Activated CD4-positive, alpha-beta T cell treated with anti-CD3 and anti-CD28 coated beads, Interleukin-2, amount 50 U/mL, for 48 hours (primary cell): ENCODE measurements around the gene ALKBH6.
A peak's percentile ranks its signal among the peaks of the same experiment; 100 is the strongest.
"Not testable (repeated sequence)": the region's sequence is repeated elsewhere in the genome, so short reads cannot be mapped to it uniquely, and the experiment has no call there.

Experiments used
- DNase-seq, 2 experiments: peaks; one replicate each; pipeline ENCODE4 v3.0.0-alpha.2; 2020

The ALKBH6 gene

GRCh38 chr19:36014012-36014924 is at the start of gene ALKBH6:
TSS of gene ALKBH6 (minus strand) at chr19:36014213. CDS start at chr19:36013397, 816 bp downstream.
- peak; percentile 100 for DNase-seq

DNA sequence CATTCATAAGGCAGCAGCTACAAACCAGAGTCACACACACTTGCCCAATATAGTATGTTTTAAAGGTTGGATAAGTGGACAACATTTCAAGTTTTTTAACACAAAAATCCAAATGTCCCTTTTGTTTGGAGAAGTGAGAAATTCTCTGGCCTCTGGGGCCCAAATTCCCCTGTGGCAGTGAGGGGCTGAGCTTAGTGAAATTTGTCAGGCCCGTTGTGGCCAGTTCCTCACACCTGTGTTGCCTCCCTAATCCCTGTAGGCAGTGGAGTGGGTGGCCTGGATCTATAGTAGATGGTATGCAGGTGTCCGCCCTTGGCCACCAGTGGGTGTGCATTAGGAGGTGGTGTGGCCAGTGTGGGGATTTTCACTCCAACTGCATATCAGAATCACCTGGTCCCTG is 47.4 kb upstream of the ALKBH6 start:
- no peak for DNase-seq

GRCh38 chr19:36060430-36060829 is 46.4 kb upstream of the ALKBH6 start:
- peak; percentile 11 to 40 for DNase-seq

DNA sequence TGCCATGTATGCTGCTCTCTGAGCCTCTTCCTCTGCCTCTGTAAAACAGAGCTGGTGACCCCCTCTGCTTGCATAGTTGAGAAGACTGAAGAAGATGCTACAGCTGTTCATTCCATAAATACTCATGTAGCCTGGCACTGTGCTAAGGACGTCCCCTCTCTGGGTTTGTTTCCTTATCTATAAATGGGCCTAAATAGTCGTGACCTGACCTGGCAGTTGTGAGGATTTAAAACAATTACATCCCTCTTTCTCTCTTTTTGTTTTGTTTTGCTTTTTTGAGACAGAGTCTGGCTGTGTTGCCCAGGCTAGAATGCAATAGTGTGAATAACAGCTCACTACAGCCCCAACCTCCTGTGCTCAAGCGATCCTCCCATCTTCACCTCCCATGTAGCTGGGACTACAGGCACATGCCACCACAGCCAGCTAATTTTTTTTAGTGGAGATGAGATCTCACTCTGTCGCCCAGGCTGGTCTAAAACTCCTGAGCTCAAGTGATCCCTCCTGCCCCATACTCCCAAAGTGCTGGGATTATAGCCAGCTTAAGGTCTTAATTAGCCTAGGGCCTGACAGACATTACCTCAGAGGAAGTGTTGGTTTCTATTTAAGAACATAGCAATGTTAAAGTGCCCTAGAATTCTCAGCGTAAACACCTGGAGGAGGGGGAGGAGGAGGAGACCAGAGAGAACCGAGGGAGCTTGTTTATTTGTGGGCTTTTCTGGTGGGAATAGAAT is 45.3 kb upstream of the ALKBH6 start:
- no peak for DNase-seq

DNA sequence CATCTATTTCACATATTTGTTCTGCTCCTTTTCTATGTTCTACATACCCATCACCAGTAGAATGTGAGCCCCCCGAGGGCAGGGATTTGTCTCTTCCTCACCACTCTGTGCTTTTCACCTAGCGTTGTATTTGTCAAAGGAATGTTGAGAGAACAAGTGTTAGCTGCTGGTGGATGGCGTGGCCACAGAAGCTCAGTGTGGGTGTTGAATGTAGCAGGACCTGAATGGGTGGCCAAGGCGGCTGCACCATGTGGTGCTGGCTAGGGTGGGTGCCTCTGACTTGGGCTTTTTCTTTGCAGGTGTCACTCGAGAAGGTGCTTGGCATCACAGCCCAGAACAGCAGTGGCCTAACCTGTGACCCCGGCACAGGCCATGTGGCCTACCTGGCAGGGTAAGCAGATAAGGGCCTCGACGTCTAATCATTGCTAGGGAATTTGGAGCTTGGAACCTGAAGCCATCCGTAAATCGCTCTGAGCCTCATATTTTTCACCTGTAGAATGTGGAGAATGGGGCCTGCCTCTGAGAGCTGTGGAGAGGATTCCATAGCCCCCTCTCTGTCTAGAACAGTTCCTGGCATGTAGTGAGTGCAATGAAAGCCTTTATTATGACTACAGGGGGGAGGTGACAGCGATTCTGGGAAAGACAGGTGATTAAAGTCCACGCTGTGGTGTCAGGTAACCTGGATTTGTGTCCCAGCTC is 44.6 kb upstream of the ALKBH6 start:
- DNase-seq: no peak

DNA sequence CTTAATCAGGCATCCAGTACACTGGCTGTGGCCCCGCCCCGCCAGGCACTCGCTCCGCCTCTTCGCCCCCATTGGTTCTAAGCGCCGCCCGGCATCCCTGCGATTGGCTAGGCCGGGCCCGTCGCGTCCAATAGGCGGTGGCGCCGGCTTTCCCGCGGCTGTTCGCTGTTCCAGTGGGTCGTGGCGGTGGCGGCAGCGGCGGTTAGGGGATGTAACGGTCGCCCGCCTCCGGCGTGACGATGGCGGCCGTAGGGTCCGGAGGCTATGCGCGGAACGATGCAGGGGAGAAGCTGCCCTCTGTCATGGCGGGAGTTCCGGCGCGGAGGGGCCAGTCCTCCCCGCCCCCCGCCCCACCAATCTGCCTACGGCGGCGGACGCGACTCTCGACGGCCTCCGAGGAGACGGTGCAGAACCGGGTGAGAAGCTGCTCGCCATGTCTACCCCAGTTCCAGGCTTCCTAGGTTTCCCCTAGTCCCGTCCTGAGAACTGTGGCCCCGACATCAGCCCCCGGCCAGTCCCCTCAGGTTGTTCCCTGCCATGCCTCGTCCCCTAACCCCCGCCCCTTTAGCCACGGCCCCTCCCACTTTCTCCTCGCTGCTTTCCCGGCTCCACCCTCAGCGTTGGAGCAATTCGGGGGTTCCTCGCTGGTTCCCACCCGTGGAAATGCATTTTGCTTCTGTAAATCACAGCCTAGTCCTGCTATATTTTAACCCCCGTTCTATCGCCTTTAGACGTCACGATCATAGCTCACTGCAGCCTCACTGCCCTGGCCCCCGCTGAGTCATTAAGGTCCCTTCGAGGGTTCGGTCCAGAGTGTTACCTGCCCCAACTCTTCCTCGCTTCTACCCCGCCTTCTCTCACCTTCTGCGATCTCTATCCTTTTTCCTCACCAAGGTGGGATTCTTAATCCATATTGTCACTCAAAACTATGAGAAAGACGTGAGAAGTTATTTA is 41.0 kb upstream of the ALKBH6 start, which contains the start of gene WDR62:
TSS of gene WDR62 (plus strand) at position 165 of the 954 bp plus-strand sequence. CDS start at position 240, 75 bp downstream.
- peak; percentile 97 for DNase-seq

DNA sequence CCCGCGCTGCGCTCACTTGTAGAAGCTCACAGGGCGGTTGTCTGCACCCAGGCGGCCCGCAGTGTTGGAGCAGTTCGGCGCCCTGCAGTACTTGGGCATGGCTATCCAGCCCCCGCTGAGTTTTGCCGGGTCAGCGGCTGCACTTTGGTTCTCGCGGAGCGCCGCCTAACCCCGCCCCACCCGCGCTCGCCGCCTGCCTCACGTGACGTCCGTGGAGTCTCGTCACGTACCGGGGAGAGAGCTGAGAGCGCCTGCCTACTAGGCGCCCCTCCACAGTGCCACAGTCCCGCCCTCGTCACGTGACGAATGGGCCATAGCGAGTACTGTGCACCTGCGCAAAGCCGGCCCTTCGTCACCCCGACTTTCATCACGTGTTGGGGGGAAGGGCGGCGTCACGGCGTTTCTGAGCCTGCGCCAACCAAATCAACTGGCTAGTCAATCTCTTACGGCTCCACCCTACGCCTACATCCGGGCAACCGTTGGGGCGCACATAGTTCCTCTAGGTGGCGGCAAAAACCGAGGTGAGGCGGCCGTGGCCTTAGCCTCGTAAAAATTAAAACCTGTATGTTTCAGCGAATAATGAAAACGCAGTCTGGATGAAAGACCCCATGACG is 40.2 kb upstream of the ALKBH6 start, which contains the start of gene THAP8:
TSS of gene THAP8 (minus strand) at position 167 of the 614 bp plus-strand sequence. CDS start at position 99, 68 bp downstream.
- peak; percentile 100 for DNase-seq

- DNase-seq: no peak
Observed at GRCh38 chr19:36051637-36052036, 37.6 kb upstream of the ALKBH6 start.

DNA sequence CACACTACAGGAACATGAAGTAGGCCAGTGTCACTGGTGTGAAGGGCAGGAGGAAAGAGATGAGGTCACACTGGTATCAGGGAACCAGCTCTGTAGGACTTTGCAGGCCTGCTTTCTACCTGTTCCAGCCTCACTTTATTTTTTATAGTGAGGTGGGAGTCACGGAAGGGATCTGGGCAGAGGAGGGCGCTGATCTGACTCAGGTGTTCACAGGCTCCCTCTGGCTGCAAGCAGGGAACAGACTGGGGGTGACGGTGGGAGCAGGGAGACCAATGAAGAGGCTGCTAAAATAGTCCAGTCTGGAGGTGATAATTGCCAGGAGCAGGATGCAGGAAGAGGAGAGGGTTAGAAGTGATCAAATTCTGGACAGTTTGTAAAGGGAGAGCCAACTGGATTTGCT is 37.2 kb upstream of the ALKBH6 start:
- no peak for DNase-seq

DNA sequence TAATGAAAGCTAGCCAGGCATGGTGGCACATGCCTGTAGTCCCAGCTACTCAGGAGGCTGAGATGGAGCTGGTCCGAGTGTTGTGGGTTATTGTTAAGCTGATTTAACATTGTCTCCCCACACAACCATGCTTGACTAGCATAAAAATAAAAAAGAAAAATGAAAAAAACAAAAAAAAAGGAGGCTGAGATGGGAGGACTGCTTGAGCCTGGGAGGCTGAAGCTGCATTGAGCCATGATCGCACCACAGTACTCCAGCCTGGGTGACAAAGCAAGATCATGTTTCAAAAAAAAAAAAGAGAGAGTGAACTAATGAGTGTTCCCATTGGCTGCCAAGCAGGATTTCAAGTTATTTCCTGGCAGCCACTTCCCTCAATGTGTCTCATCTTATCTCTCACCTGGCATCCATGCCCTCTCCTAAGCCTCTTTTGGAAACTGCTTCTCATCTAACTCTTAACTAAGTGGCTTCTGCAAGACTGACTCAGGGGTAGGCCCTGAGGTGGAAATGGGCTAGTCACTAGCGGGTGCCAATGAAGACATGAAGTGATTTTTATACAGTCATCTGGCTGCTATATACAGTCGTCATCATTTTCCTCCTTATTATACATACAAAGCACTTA is 35.2 kb upstream of the ALKBH6 start:
- DNase-seq: no peak

DNA sequence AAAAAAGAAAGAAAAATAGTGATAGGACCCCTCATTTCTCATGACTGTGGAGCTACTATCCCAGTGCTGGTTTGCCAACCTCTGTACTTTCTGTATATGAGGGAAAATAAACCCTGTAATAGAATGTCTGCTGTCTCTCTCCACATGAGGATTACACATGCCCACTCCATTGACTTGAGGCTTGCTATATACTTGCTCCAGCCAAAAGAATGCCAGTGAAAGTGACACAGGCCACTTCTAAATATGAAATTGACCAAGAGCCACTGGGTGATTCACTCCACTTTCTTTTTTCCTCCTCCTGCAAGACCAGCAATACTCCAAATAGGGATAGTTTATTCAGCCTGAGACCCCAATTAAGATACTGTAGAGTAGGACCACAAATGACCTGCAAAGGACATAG is 33.8 kb upstream of the ALKBH6 start:
- DNase-seq: no peak

- DNase-seq: no peak
Observed at GRCh38 chr19:36046443-36047050, 32.5 kb upstream of the ALKBH6 start.

DNA sequence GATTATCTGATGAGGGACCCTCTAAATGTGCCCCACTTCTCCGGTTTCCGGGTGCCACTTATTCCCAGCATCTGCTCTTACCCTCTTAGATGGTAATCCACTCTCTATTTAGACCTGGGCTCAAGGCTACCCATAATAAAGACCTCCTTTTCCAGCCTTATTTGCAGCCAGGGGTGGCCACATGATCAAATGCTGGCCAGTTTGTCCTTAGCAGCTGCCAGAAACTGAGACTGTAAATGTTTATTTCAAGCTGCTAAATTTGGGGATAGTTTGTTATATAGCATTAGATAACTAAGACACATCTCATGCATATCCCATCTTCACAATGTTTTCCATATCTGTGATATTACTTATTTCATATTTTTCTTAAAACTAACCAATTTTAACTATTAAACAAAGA is 29.9 kb upstream of the ALKBH6 start:
- DNase-seq: no peak

DNA sequence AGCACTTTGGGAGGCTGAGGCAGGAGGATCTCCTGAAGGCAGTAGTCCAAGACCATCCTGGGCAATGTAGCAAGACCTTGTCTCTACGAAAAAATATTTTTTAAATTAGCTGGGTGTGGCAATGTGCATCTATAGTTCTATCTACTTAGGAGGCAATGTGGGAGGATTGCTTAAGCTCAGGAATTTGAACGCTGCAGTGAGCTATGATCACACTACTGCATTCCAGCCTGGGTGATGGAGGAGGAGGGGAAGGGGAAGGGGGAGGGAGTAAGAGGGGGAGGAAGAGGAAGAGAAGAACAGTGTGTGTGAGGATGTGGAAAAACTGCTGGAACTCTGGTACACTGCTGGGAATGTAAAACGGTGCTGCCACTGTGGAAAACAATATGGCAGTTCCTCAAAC is 27.8 kb upstream of the ALKBH6 start:
- DNase-seq: no peak

DNA sequence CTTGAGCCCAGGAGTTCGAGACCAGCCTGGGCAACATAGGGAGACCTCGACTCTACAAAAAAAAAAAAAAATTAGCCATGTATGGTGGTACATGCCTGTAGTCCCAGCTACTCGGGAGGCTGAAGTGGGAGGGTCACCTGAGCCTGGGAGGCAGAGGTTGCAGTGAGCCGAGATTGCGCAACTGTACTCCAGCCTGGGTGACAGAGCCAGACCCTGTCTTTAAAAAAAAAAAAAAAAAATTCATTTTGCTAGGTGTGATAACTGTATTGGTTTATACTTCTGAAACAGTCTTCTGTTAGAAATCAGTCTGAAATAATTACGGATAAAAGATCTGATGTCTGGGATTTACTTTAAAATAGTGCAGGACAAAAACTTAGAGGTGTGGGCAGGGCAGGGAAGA is 27.1 kb upstream of the ALKBH6 start:
- not testable (repeated sequence) for DNase-seq

DNA sequence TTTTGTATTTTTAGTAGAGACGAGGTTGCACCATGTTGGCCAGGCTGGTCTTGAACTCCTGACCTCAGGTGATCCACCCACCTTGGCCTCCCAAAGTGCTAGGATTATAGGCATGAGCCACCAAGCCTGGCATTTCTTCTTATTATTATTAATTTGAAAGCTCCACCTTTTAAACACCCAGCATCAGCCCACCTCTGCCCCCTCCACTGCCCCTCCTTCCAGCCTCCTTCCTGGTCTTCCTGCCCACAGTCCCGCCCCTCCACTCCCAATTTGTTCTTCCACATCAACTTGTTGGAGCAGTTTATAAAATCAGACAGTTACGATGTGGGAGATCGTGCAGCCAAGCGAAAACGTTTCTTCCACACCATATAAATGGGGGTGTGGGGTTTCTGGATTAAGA is 26.5 kb upstream of the ALKBH6 start:
- no peak for DNase-seq

DNA sequence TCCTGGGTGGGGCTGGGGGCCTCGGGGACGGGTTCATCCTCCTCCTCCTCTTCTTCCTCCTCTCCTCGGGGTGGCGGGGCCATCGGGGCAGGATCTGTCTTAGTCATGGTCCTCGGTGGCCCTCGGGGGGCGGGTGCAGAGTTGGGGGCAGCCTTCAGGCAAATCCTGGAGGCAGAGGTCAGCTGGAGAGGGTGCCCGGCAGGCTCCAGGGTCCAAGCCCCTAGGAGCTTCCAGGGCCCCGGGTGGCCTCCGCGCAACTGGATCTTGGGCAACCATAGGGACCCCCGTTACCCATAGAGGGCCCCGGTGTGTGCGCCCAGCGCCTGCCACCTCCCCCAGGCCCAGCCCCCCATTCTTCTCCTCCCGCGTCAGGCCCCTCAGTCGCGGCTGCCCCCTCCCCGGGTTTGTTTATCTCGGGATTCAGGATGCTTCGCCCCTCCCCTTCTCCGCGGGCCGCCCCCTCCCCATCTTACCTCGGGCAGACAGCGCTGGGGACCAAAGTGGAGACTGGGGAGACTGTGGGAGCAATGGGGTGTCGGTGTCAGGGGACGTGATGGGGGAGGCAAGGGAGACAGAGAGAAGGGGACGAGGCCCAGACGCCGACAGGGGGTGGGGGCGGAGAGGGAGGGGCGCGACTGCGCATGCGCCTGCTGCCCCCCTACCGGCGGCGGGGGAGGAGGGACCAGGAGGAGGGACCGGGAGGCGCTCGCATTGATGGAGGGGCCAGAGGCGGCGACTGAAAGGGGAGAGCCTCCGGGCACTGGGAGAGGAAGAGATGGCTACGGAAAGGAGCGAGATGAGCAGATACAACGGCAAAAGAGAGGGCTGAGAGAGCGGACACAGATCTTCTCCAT is 18.5 kb upstream of the ALKBH6 start, which contains the start of gene CLIP3:
TSS of gene CLIP3 (minus strand) at position 623 of the 854 bp plus-strand sequence. CDS start at position 107, 516 bp downstream.
- peak in 1 of 2 experiments; percentile 35 for DNase-seq

- DNase-seq: no peak
Observed at GRCh38 chr19:36031308-36031707, 17.3 kb upstream of the ALKBH6 start.
